Measurements from ENCODE around the gene F10.
"Not testable (repeated sequence)": the region's sequence is repeated elsewhere in the genome, so short reads cannot be mapped to it uniquely, and the experiment has no call there.

Gene F10

GRCh38 chr13:113086991-113087922, 35.3 kb upstream of the F10 start:
- DNase-seq, result no peak

- no peak for DNase-seq
These were observed 34.5 kb upstream of the F10 start for GRCh38 chr13:113087923-113088690.

- DNase-seq, result no peak
These were observed 33.9 kb upstream of the F10 start for GRCh38 chr13:113088691-113089020.

GRCh38 chr13:113089693-113090414, 32.7 kb upstream of the F10 start:
- DNase-seq, result no peak

GRCh38 chr13:113090415-113090770, 32.2 kb upstream of the F10 start:
- no peak for DNase-seq

- no peak for DNase-seq
These were observed 31.8 kb upstream of the F10 start for GRCh38 chr13:113090806-113091205.

- no peak for DNase-seq
These were observed 31.3 kb upstream of the F10 start for GRCh38 chr13:113091211-113091771.

GRCh38 chr13:113091891-113092775, 30.5 kb upstream of the F10 start:
- DNase-seq, result no peak

- no peak for DNase-seq
These were observed 29.6 kb upstream of the F10 start for GRCh38 chr13:113092776-113093579.

GRCh38 chr13:113093580-113094409, 28.8 kb upstream of the F10 start:
- DNase-seq, result no peak

- DNase-seq, result no peak
These were observed 28.2 kb upstream of the F10 start for GRCh38 chr13:113094410-113094800.

- no peak for DNase-seq
These were observed 27.2 kb upstream of the F10 start for GRCh38 chr13:113095146-113096051.

- no peak for DNase-seq
These were observed 26.4 kb upstream of the F10 start for GRCh38 chr13:113096052-113096744.

GRCh38 chr13:113096745-113097305, 25.8 kb upstream of the F10 start:
- no peak for DNase-seq

- DNase-seq, result no peak
These were observed 24.9 kb upstream of the F10 start for GRCh38 chr13:113097651-113098050.

- DNase-seq, result no peak
These were observed 24.4 kb upstream of the F10 start for GRCh38 chr13:113098162-113098732.

- DNase-seq, result no peak
These were observed 23.5 kb upstream of the F10 start for GRCh38 chr13:113099142-113099541.

GRCh38 chr13:113102302-113102701, 20.3 kb upstream of the F10 start:
- DNase-seq, result not testable (repeated sequence)
